Renal cortical epithelial cell (primary cell): ENCODE results near the gene IPO13. TPM values are rescaled to one million over a fixed set of nuclear protein-coding genes. Genes with fewer than 3 reads are reported as not detected.

Experiments used
- DNase-seq: peaks from one replicate; pipeline ENCODE4 v3.0.0-alpha.2; 2011; ENCODE audit warnings: low read depth
- total RNA-seq: library from RNA; depleted of rRNA; stranded (reverse); fragments of >200 nt; gene quantifications from 2 replicates; pipeline ENCODE4 v1.2.3, GENCODE V29; 2014

IPO13 gene
- total RNA-seq, 1 donor from 2014 or later, result 41.1 TPM

DNA sequence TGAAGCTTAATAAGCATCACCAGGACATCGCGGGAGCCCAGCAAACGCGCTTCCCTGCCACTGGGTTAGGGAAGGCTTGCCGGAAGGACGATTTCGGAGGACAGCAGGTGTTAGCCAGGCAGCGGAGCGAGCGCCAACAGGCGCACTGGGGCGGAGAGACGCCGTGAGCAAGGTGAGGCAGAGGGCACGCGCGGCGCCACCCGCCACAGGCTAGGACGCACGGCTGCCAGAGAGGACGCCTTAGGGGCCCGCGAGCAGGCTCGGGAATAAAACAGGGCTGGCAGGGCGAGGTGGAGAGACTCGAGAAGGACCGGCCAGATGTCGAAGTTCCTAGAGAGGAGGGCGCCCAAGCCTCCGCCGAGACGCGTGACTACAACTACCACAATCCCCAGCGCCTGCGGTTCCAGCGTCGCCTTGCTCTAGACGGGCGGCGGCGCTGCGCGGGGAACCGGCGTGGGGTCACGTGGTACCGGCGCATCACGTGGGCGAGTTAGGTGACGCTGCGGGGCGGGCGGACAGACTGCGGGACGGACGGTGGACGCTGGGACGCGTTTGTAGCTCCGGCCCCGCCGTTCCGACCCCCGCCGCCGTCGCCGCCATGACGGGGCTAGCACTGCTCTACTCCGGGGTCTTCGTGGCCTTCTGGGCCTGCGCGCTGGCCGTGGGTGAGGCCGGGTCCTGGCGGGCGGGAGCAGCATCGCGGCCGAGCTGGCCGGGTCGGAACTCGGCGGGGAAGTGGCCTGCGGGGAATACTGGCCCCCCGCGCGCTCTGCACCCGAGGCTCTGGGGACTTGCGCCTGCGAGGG, 27.9 kb downstream of the IPO13 start, which contains the start of gene ATP6V0B:
Gene ATP6V0B (plus strand): TSS at position 518 of the 806 bp plus-strand sequence. CDS start 81 bp downstream, at position 599.
- DNase-seq, result peak; percentile 74

DNA sequence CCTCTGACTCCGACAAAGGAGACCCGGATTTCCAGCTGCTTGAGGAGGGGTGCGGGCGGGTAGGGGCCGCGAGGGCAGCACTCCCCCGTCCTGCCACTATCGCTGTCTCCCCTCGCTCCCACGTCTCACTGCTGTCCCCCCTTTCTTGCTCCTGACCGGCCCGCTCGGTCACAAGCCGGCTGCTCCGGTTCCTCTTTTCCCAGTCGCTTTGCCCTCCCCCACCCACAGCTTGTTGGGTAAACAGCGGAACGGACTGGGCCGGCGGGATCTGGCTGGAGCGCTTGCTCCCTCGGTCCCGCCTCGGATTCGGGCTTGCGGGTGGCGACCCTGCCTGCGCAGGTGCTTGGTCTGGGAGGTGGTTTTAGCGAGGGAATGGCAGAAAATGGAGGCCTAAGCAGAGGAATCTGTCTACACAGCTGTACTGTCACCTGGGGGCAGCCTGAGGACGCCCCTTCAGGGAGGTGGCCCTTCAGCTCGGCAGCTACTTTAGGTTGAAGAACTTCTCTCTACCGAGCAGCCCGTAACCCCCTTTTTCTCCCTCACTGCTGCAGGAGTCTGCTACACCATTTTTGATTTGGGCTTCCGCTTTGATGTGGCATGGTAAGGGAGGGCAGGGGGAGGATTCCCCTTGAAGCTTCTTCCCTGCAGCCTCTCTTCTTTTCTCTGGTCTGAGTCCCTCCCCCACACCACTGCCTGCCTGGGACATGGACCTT, 28.7 kb downstream of the IPO13 start:
- DNase-seq, result no peak

GRCh38 chr1:43976045-43976444, 29.3 kb downstream of the IPO13 start:
- DNase-seq, result no peak

GRCh38 chr1:43976890-43977289, 30.1 kb downstream of the IPO13 start:
- DNase-seq, result no peak

DNA sequence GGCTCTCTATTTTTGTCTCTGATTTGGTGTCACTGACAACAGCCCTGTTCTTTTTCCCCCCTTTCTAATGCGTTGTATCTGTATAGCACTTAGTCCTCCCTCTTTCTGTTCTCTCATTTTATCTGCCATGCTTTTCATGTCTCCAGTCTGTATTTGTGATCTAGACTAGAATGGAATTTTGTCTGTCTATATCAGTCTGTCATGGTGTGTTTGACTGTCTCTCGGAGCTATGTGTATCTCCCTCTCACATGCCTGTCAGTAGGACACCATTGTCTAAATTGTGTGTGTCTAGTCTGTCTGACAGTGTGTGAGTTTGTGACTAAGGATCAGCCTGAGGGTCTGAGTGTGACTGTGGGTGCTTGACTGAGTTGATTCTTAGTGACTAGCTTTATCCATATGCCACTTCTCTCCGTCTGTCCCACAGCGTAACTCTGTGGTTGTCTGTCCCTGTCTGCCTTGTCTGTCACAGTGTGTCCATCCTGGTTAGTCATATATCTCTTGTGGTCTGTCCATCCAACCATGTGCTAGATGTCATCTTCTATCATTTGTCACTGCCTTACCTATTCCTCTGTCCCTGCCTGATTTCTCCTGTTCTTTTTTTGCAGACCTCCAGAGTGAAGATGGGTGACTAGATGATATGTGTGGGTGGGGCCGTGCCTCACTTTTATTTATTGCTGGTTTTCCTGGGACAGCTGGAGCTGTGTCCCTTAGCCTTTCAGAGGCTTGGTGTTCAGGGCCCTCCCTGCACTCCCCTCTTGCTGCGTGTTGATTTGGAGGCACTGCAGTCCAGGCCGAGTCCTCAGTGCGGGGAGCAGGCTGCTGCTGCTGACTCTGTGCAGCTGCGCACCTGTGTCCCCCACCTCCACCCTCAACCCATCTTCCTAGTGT, 30.9 kb downstream of the IPO13 start:
- DNase-seq, result no peak

- no peak for DNase-seq
These were observed 31.5 kb downstream of the IPO13 start for GRCh38 chr1:43978264-43978550.

DNA sequence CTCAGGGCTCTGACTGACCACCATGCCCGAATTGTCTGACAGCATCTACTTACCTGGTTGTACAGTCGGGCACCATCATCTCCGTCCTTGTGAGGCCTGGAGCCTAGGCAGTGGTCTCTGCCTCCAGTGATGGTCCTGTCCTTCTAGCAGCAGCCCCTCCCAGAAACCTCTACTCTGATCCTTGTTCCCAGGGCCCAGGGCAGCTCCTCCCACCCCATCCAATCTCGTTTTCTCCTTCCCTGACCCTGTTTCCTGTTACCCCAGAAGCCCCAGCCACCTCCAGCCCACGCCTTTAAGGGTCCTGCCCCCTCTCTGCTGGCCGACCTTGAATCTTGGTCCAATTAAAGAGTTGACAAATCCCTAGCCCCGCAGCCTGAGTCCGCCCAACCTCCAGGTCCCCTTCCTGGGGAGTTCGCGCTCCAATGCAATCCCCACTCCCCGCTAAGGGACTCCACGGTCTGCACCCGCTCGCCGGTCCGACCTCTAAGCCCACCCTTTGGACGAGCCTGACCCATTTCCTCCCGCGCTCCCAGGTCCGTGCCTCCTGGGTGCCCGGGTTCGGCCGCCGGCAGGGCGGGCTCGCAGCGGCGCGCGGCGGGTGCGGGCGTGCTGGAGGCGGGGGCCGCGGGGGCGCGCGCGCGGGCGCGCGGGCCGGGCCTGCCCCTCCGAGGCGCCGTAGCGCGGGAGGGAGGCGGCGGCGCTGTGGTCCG, 32.0 kb downstream of the IPO13 start, which contains the start of gene B4GALT2:
Gene B4GALT2 (plus strand): TSS at position 660 of the 710 bp plus-strand sequence. CDS start 1,951 bp downstream, outside the sequence.
- no peak for DNase-seq

GRCh38 chr1:43979261-43979527, 32.4 kb downstream of the IPO13 start:
- no peak for DNase-seq

DNA sequence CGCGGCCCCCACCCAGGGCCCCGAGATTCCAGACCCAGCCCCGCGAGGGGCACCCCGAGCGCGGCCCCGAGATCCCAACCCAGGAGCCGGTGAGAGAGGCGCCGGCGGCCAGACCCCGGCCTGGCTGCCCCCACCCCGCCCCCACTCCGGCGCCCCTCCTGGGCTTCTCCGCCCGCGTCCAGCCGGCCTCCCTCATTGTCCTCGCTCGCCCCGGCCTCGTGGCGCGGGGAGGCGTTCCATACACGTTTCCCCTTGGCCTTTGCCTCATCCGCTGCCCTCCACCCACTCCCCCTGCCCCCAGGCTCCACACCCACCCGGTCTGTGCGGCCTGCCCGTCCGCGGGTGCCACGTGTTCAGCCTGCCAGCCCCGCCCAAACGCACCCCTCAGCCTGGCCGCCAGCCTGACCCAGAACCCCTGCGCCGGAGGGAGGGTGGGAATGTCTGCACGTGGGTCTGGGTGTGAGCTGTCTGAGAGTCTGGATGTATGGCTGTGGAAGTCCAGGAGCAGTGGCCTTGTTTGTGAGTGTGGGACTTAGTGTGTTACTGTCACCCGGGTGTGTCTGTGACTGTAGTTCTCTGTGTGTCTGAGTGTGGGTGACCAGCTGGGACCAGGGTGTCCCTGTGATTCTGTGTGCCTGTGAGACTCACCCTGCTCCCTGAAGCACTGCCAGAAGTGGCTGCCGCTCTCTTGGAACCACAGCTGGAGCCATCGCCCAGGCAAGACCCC, 32.9 kb downstream of the IPO13 start:
- DNase-seq, result no peak

DNA sequence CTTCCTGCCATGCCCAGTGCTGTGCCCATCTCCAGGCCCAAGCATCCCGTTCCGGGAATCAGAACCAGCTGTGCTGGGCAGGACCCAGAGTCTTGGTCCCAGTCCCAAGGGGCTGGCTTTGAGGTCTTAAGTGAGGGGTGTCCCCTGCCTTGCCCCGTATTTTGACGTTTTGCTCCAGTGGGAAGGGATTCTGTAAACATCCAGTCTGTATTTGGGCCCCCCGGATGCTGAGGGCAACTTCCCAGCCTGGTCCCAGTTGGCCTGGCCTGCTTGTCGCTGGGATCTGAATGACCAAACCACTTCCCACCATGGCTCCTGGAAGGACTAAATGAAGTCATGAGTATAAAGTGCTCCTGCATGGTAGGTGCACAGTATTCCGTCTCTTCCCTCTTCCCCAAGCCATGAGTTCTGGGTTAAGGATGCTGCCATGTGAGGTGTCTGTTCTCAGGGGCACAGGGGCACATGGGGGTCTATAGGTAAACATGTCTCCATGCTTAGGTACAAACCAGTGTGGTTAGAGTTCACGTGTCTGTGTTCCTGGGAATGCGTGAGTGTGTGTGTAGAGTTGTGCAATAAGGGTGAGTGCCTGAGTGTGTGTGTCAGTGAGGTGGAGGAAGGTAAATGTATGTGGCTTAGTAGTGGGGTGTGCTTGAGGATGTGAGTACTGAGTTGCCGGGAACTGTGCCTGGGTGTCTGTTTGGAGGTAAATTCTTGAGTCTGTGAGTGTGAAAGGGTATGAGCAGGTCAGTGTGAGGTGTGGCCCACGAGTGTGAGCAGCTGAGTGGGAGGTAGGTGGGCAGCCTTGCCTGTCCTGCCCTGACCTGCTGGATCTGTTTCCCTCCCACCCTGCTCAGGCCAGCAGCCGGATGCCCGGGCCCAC, 33.7 kb downstream of the IPO13 start:
- peak; percentile 34 for DNase-seq

- DNase-seq, result no peak
These were observed 34.4 kb downstream of the IPO13 start for GRCh38 chr1:43981135-43981491.

DNA sequence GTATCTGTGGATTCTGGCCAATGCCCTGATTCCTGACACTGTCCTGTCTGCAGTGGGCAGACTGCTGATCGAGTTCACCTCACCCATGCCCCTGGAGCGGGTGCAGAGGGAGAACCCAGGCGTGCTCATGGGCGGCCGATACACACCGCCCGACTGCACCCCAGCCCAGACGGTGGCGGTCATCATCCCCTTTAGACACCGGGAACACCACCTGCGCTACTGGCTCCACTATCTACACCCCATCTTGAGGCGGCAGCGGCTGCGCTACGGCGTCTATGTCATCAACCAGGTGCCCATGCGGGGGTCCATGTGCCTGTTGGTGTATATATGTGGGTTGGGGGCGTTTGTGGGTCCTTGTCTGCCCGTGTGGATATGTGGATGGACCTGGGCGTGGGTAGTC, 34.9 kb downstream of the IPO13 start:
- no peak for DNase-seq

DNA sequence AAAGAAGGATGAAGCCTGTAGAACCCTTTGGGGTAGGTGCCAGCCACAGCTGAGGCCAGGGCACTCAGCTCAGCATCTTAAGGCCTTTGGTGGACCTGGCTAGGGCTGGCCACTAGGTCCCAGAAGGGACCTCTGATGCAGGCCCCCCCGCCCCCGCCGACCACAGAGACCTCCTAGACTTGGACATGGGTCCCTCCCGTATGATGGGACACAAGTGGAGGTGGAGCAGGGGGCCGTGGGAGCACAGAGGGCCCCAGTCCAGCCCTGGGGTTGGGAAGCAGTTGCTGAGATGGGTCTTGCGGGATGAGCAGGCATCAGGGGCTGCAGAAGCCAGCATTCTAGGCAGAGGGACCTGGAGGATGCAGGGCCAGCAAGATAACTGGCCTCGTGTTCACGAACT, 35.5 kb downstream of the IPO13 start:
- no peak for DNase-seq

GRCh38 chr1:43982808-43983207, 36.1 kb downstream of the IPO13 start:
- no peak for DNase-seq

DNA sequence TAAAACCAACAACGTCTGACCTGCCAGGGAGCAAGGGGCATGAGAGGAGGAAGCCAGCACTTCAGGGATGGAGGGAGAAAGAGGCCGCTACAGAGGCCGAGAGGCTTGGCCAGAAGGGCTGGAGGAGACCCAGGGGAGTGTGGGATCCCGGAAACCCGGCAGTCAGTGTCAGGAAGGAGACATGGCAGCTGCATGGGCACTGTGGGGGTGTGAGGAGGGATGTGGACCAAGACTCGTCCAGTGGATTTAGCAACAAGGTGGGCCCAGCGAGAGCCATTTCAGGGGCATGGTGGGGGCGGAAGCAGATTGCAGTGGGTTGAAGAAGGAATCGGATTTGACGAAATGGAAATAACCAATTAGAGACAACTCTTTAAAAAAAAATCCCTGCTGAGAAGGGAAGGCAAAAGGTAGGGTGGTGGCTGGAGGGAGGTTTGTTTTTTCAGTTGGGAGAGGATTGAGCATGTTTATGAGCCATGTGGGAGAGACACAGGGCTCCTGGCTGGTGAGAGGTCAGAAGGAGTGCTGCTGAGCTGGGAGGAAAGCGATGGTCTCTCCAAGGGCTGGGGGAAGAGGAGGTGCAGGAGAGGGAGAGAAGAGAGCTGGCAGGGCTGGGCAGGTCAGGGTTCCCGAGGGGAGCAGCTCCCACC, 36.6 kb downstream of the IPO13 start:
- DNase-seq, result no peak

GRCh38 chr1:43984855-43985254, 38.1 kb downstream of the IPO13 start:
- DNase-seq, result no peak

DNA sequence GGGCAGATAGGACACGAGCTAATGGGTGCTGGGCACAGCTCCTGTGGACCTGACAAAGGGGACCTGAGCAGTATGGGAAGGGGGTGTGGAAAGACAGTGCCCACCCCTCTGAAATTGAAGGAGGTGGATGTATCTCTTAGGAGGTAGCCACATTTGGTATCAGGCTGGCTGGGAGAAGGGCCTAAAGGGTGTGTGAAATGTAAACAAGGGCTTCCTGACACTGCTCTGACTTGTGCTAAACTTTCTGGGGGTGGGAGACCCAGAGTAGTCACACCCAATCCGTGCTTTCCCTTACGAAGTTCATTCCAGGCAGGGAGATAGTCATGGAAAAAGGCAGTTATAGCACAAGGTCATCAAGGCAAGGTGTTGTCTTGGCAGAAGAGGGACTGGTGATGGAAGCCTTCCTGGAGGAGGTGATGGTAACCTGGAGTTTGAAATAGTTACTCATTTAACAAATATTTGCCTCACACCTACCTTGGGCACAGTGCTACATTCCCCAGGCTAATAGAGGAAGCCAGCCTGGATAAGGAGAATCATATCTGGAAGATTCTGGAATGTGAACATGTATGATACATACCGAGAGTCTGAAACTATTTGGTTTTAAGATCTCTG, 39.3 kb downstream of the IPO13 start:
- DNase-seq, result no peak

DNA sequence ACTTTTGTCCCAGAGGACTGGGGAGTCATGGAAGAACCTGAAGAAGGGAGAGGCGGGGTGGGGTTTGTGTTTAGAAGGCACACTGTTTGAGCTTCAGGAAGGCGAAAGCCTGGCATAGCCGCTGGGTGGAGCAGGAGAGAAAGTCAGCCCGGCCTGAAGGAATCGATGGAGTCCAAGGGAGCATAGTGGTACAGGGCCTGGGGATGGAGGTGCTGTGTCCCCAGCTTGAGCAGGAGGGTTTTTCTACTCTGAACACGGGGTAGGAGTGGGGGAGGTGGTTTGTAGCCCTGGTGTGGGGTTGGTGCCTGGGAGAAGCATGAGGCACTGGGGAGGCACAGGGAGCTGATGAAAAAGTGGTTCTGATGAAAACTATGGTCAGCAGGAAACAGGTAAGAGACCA, 40.0 kb downstream of the IPO13 start:
- no peak for DNase-seq

DNA sequence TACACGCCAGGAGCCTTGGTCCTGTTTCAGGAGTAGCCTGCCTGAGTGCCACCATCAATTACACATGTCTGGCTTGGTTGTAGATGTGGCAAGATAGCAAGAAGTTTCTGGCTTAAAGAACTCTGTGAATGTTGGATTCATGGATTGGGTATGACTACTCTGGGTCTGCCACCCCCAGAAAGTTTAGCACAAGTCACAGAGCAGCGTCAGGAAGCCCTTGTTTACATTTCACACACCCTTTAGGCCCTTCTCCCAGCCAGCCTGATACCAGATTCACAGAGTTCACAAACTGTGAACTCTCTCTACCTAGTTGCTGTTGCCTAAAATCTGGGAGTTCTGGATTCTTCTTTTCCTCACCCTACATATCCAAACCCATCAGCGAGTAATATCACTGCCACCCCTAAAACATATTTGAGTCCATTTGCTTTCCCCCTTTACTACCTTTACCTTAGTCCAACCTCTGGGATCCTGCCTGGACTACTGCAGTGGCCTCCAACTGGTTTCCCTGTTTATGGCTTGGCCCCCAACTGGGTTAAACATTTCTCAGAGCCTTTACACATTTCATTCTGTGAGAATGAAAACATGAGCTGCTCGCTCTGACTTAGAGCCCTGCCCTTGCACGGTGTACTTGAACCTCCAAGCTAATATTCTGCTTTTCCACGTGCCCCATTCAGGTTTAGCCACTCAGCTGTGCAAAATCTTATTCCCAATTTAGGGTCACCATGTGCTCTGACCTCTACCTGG, 40.6 kb downstream of the IPO13 start:
- peak; percentile 26 for DNase-seq
